Measurements from ENCODE around the gene ADORA1. TPM values are rescaled to one million over a fixed set of nuclear protein-coding genes. Genes with fewer than 3 reads are reported as not detected.

ADORA1 gene
- total and polyA plus RNA-seq, 4 donors = 0.71 to 2.5 TPM; not detected in 2

GRCh38 chr1:203180611-203181330, 53.2 kb downstream of the ADORA1 start:
- H3K27ac ChIP-seq (ENCODE audit: low read depth in 1 of 2, low read length in 2 of 2) = no peak overlapping the region
- H3K27me3 ChIP-seq (ENCODE audit: control insufficient read depth in 1 of 2, insufficient read depth in 2 of 2, low read length in 1 of 2) = no peaks in the 10 kb centered on the region
- no peak overlapping the region for H3K4me3 ChIP-seq (ENCODE audit: low read length in 2 of 2)
- 85 to 89% methylated on average over 11 of the region's 11 CpGs for WGBS, 2 donors
- intact Hi-C loops (cut with DNase I) = no loop called here
- no peaks in the 10 kb centered on the region for H3K9me3 ChIP-seq (ENCODE audit: control insufficient read depth, low read length)
- no peaks in the 10 kb centered on the region for H3K36me3 ChIP-seq (ENCODE audit: control insufficient read depth in 1 of 2, insufficient read depth in 2 of 2, low read length in 1 of 2)
- no peaks in the 10 kb centered on the region for H3K4me1 ChIP-seq (ENCODE audit: control insufficient read depth in 1 of 2, insufficient read depth in 2 of 2, low read length in 2 of 2)
- no peak for ATAC-seq (ENCODE audit: low FRiP score)
- peak in 1 of 2 donors; percentile 36 for DNase-seq

- Histone ChIP-seq H3K4me3 (ENCODE audit: low read length in 2 of 2) (no peak overlapping the region), H3K9me3 (ENCODE audit: control insufficient read depth, low read length) (no peaks in the 10 kb centered on the region), H3K36me3 (ENCODE audit: control insufficient read depth in 1 of 2, insufficient read depth in 2 of 2, low read length in 1 of 2) (no peaks in the 10 kb centered on the region), H3K27ac (ENCODE audit: low read depth in 1 of 2, low read length in 2 of 2) (no peak overlapping the region), H3K27me3 (ENCODE audit: control insufficient read depth in 1 of 2, insufficient read depth in 2 of 2, low read length in 1 of 2) (no peaks in the 10 kb centered on the region), H3K4me1 (ENCODE audit: control insufficient read depth in 1 of 2, insufficient read depth in 2 of 2, low read length in 2 of 2) (no peaks in the 10 kb centered on the region)
- intact Hi-C loops (cut with DNase I) = no loop called here
- DNase-seq (peak in 1 of 2 donors; percentile 45), ATAC-seq (ENCODE audit: low FRiP score) (no peak)
- WGBS, 2 donors = 68 to 80% methylated on average over 10 of the region's 10 CpGs
Observed at GRCh38 chr1:203181586-203182386, 54.3 kb downstream of the ADORA1 start.

DNA sequence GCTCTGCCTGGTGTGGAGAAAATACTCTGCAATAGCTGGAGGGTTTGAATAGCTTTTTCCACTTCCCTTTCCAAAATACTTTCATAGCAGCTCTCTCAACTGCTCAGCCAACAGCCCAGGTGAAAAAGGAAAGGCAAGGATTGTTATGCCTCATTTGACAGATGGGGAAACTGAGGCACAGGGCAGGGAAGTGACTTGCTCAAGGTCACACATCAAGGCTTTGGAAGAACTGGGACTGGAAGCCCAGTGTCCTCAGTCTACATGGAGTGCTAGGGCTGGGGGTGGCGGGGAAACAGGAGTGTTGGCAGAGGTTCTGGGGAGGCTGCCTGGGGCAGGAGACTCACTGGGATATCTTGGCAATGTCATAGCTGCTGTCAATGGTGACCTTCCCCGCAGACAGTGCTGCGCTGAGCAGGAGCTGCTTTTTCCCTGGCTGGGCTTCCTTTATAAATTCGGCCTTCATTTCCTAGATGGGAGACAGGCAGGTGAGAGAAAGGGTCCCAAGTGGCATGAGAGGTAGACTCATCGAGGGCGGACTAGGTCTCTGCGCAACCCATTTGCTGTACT, 54.9 kb downstream of the ADORA1 start:
- no peak overlapping the region for H3K4me3 ChIP-seq (ENCODE audit: low read length in 2 of 2)
- whole genome bisulfite sequencing, 2 donors = 93 to 97% methylated on average over 7 of the region's 7 CpGs

GRCh38 chr1:203183828-203184227, 56.3 kb downstream of the ADORA1 start:
- no peak for DNase-seq
- intact Hi-C loops (cut with DNase I) = no loop called here
- no peak for ATAC-seq (ENCODE audit: low FRiP score)
- Histone ChIP-seq H3K4me1 (ENCODE audit: control insufficient read depth in 1 of 2, insufficient read depth in 2 of 2, low read length in 2 of 2) (no peaks in the 10 kb centered on the region), H3K27me3 (ENCODE audit: control insufficient read depth in 1 of 2, insufficient read depth in 2 of 2, low read length in 1 of 2) (no peaks in the 10 kb centered on the region), H3K36me3 (ENCODE audit: control insufficient read depth in 1 of 2, insufficient read depth in 2 of 2, low read length in 1 of 2) (no peaks in the 10 kb centered on the region), H3K27ac (ENCODE audit: low read depth in 1 of 2, low read length in 2 of 2) (no peak overlapping the region), H3K4me3 (ENCODE audit: low read length in 2 of 2) (no peak overlapping the region), H3K9me3 (ENCODE audit: control insufficient read depth, low read length) (no peaks in the 10 kb centered on the region)
- 91 to 100% methylated on average over 2 of the region's 2 CpGs for WGBS, 2 donors

More for the DNA sequence above, 54.9 kb downstream of the ADORA1 start:
- Histone ChIP-seq H3K27ac (ENCODE audit: low read depth in 1 of 2, low read length in 2 of 2) (no peak overlapping the region), H3K36me3 (ENCODE audit: control insufficient read depth in 1 of 2, insufficient read depth in 2 of 2, low read length in 1 of 2) (no peaks in the 10 kb centered on the region), H3K27me3 (ENCODE audit: control insufficient read depth in 1 of 2, insufficient read depth in 2 of 2, low read length in 1 of 2) (no peaks in the 10 kb centered on the region), H3K9me3 (ENCODE audit: control insufficient read depth, low read length) (no peaks in the 10 kb centered on the region), H3K4me1 (ENCODE audit: control insufficient read depth in 1 of 2, insufficient read depth in 2 of 2, low read length in 2 of 2) (no peaks in the 10 kb centered on the region)
- ATAC-seq (ENCODE audit: low FRiP score) (no peak), DNase-seq (peak in 1 of 2 donors; percentile 45)
- intact Hi-C loops (cut with DNase I) = no loop called here

- H3K9me3 ChIP-seq (ENCODE audit: control insufficient read depth, low read length) = no peaks in the 10 kb centered on the region
- H3K27ac ChIP-seq (ENCODE audit: low read depth in 1 of 2, low read length in 2 of 2) = no peak overlapping the region
- H3K36me3 ChIP-seq (ENCODE audit: control insufficient read depth in 1 of 2, insufficient read depth in 2 of 2, low read length in 1 of 2) = no peaks in the 10 kb centered on the region
- DNase-seq (peak in 1 of 2 donors; percentile 33), ATAC-seq (ENCODE audit: low FRiP score) (no peak)
- no peaks in the 10 kb centered on the region for H3K4me1 ChIP-seq (ENCODE audit: control insufficient read depth in 1 of 2, insufficient read depth in 2 of 2, low read length in 2 of 2)
- intact Hi-C loops (cut with DNase I) = no loop called here
- 75 to 99% methylated on average over 4 of the region's 4 CpGs for WGBS, 2 donors
- no peak overlapping the region for H3K4me3 ChIP-seq (ENCODE audit: low read length in 2 of 2)
- no peaks in the 10 kb centered on the region for H3K27me3 ChIP-seq (ENCODE audit: control insufficient read depth in 1 of 2, insufficient read depth in 2 of 2, low read length in 1 of 2)
Observed at GRCh38 chr1:203184467-203184866, 56.9 kb downstream of the ADORA1 start.

DNA sequence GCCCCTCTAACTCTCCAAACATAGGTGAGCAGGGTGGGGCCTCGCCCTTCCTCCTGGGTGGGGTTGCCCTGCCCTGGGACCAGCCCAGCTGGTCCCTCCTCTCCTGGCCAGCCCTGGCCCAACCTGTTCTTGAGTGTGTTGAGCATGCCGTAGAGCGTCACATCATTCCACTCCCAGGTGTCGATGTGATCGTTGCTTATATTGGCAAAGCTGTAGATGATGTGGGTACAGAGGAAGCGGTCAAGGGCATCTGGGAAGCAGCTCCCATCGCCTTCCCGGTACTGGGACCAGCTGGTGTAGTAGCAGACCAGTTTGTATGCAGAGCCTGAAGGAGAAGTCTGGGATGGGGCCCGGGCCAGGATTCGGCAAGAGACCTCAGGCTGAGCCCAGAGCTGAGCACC, 57.5 kb downstream of the ADORA1 start:
- H3K4me1 ChIP-seq (ENCODE audit: control insufficient read depth in 1 of 2, insufficient read depth in 2 of 2, low read length in 2 of 2) = no peaks in the 10 kb centered on the region
- H3K27me3 ChIP-seq (ENCODE audit: control insufficient read depth in 1 of 2, insufficient read depth in 2 of 2, low read length in 1 of 2) = no peaks in the 10 kb centered on the region
- no peaks in the 10 kb centered on the region for H3K9me3 ChIP-seq (ENCODE audit: control insufficient read depth, low read length)
- no peak overlapping the region for H3K27ac ChIP-seq (ENCODE audit: low read depth in 1 of 2, low read length in 2 of 2)
- peak in 1 of 2 donors; percentile 42 for DNase-seq
- intact Hi-C loops (cut with DNase I) = no loop called here
- ATAC-seq (ENCODE audit: low FRiP score) = no peak
- no peak overlapping the region for H3K4me3 ChIP-seq (ENCODE audit: low read length in 2 of 2)
- 88 to 92% methylated on average over 10 of the region's 10 CpGs for whole genome bisulfite sequencing, 2 donors
- H3K36me3 ChIP-seq (ENCODE audit: control insufficient read depth in 1 of 2, insufficient read depth in 2 of 2, low read length in 1 of 2) = no peaks in the 10 kb centered on the region

DNA sequence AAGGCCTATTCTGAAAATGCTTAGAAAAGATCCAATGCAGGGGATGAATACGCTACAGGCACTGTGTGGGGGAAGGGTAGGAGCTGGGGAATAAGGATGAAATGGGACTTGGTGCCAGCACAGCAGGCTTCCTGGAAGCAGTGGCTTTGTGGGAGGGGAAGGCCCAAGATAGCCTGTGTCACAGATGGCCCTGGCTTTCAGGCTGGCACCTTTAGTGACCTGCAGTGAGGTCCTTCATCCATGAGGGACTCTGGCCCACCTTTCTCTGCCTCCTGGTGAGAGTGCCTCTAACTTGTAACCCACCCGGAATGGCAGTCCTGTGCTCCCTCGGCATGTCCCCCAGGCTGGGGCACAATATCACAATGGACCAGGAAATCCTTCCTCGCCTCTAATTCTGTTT, 58.1 kb downstream of the ADORA1 start:
- intact Hi-C loops (cut with DNase I) = no loop called here
- Histone ChIP-seq H3K36me3 (ENCODE audit: control insufficient read depth in 1 of 2, insufficient read depth in 2 of 2, low read length in 1 of 2) (no peaks in the 10 kb centered on the region), H3K4me3 (ENCODE audit: low read length in 2 of 2) (no peak overlapping the region), H3K27me3 (ENCODE audit: control insufficient read depth in 1 of 2, insufficient read depth in 2 of 2, low read length in 1 of 2) (no peaks in the 10 kb centered on the region), H3K9me3 (ENCODE audit: control insufficient read depth, low read length) (no peaks in the 10 kb centered on the region), H3K4me1 (ENCODE audit: control insufficient read depth in 1 of 2, insufficient read depth in 2 of 2, low read length in 2 of 2) (no peaks in the 10 kb centered on the region), H3K27ac (ENCODE audit: low read depth in 1 of 2, low read length in 2 of 2) (no peak overlapping the region)
- 91 to 93% methylated on average over 4 of the region's 4 CpGs for WGBS, 2 donors
- ATAC-seq (ENCODE audit: low FRiP score) = no peak
- DNase-seq = peak in 1 of 2 donors; percentile 35

DNA sequence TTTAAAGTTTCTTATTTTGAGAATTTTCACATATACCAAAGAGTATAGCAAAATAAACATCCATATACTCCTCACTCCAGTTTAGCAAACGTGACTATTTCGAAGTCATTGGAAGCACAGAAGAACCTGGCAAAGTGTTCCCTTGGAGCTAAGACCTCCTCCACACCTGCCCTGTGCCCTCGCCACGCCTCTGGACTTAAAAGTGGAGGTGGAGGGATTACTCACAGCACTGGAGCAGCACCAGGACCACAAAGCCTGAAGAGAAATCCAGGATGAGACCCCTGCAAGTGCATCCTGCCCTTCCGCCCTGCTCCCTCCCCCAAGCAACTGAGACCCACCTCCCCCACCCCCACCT, 58.5 kb downstream of the ADORA1 start:
- Histone ChIP-seq H3K27ac (ENCODE audit: low read depth in 1 of 2, low read length in 2 of 2) (no peak overlapping the region), H3K4me1 (ENCODE audit: control insufficient read depth in 1 of 2, insufficient read depth in 2 of 2, low read length in 2 of 2) (no peaks in the 10 kb centered on the region), H3K36me3 (ENCODE audit: control insufficient read depth in 1 of 2, insufficient read depth in 2 of 2, low read length in 1 of 2) (no peaks in the 10 kb centered on the region), H3K27me3 (ENCODE audit: control insufficient read depth in 1 of 2, insufficient read depth in 2 of 2, low read length in 1 of 2) (no peaks in the 10 kb centered on the region), H3K4me3 (ENCODE audit: low read length in 2 of 2) (no peak overlapping the region), H3K9me3 (ENCODE audit: control insufficient read depth, low read length) (no peaks in the 10 kb centered on the region)
- DNase-seq (no peak), ATAC-seq (ENCODE audit: low FRiP score) (no peak)
- 90 to 92% methylated on average over 5 of the region's 5 CpGs for WGBS, 2 donors
- intact Hi-C loops (cut with DNase I) = no loop called here

Measured in aorta (tissue), 5 donors.